Esophagus squamous epithelium (tissue), 4 donors: ENCODE measurements around the gene APOLD1.

Experiments used
- CTCF ChIP-seq, 6 experiments: fragments of 450-650 bp in 4 of 6; fragments of 200-600 bp in 2 of 6; sonication (generic) in 2 of 6; IDR thresholded peaks; one replicate each; pipeline ENCODE4 v1.5.1; 2016 to 2019; ENCODE audit warnings: antibody characterized with exemption in 6 of 6, mild to moderate bottlenecking in 4 of 6, moderate library complexity in 4 of 6
- POLR2A ChIP-seq, 4 donors: fragments of 450-650 bp; IDR thresholded peaks; one replicate each; pipeline ENCODE4 v1.6.1; 2017; ENCODE audit warnings: antibody characterized with exemption in 4 of 4, mild to moderate bottlenecking in 4 of 4, moderate library complexity in 3 of 4

DNA sequence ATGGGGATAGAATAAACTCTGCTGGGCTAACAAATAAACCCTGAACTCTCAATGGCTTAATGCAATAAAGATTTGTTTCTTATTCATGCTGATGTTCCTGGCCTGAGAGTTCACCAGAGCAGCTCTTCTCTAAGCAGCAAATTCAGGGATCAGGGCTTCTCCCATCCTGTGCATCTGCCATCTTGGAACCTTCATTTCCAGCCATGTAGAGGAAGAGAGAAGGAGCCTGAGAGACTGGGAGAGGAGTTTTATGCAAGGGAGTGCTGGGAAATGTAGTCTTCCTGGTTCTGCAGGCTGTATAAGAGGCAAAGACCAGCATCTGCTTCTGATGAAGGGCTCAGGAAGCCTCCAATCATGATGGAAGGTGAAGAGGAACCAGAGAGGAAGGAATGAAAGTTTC is 20.6 kb upstream of the APOLD1 start:
- TF ChIP-seq CTCF (IDR thresholded peaks at IDR 0.05), result no peak
- TF ChIP-seq POLR2A (IDR thresholded peaks at IDR 0.05), result no peak
